Activated CD4-positive, alpha-beta T cell treated with anti-CD3 and anti-CD28 coated beads for 36 hours (primary cell): ENCODE results near the gene MAB21L4. TPM values are rescaled to one million over a fixed set of nuclear protein-coding genes. Genes with fewer than 3 reads are reported as not detected.

ENCODE experiments used
- ATAC-seq: fragments of 200-7000 bp; cut with Tn5 transposase; one replicate; pipeline ENCODE4 v1.10.0; 2021; ENCODE audit warnings: mild to moderate bottlenecking, moderate library complexity
- CTCF ChIA-PET: fragments of 350-600 bp; sonication (Branson Sonifier 250); formaldehyde crosslinking; loops from one replicate; lab custom pipeline; 2021; ENCODE audit warnings: antibody characterized with exemption; lab: Charles Lee
- POLR2A ChIA-PET: fragments of 350-600 bp; sonication (Branson Sonifier 250); formaldehyde crosslinking; loops from one replicate; lab custom pipeline; 2021; ENCODE audit warnings: antibody characterized with exemption, inconsistent platforms; lab: Charles Lee
- DNase-seq: peaks from one replicate; pipeline ENCODE4 v3.0.0-alpha.2; 2020
- H3K27ac Mint-ChIP-seq: one replicate; pipeline ENCODE4 v1.8.0; 2021; ENCODE audit warnings: mixed read lengths
- H3K27me3 Mint-ChIP-seq: one replicate; pipeline ENCODE4 v1.8.0; 2021; ENCODE audit warnings: mixed read lengths
- H3K36me3 Mint-ChIP-seq: one replicate; pipeline ENCODE4 v1.8.0; 2021; ENCODE audit warnings: low read depth, mixed read lengths
- H3K4me1 Mint-ChIP-seq: one replicate; pipeline ENCODE4 v1.8.0; 2021; ENCODE audit warnings: mixed read lengths
- H3K4me3 Mint-ChIP-seq: one replicate; pipeline ENCODE4 v1.8.0; 2021; ENCODE audit warnings: mild to moderate bottlenecking, moderate library complexity, mixed read lengths
- H3K9me3 Mint-ChIP-seq: one replicate; pipeline ENCODE4 v1.8.0; 2021; ENCODE audit warnings: low read depth, mixed read lengths
- intact Hi-C, 2 experiments: fragments of 100-400 bp; cut with DNase I in 1 of 2; cut with micrococcal nuclease in 1 of 2; formaldehyde crosslinking; loops; one replicate each; pipeline versions ENCODE4 v1.14.2 to v1.15.1; 2022 to 2024; cut with DNase I, micrococcal nuclease
- total RNA-seq, 2 experiments: library from RNA; stranded (reverse); gene quantifications; one replicate each; pipeline ENCODE4 v1.2.3, GENCODE V29; 2021

MAB21L4 gene
- total RNA-seq, 2 experiments from 2014 or later: not detected

- DNase-seq (no peak), ATAC-seq (no peak)
- H3K4me3 Mint-ChIP-seq: no peak overlapping the region
- ChIA-PET POLR2A (no interaction called here), CTCF (interaction anchor here (0.6 to 1.2 kb wide), 7 partner anchors 13 to 1165 kb away, joined by 3 to 4 read pairs (median 3); no protein-coding TSS in a partner anchor)
- H3K4me1 Mint-ChIP-seq: no peaks in the 10 kb centered on the region
- H3K27me3 Mint-ChIP-seq: peaks cover 14% of the 10 kb centered on the region
- intact Hi-C loops: loop anchor here in 1 of 2 experiments (5.0 kb wide), 1 partner anchor 302 kb away; no protein-coding TSS in a partner anchor
- H3K27ac Mint-ChIP-seq: no peak overlapping the region
- no peaks in the 10 kb centered on the region for H3K36me3 Mint-ChIP-seq
- H3K9me3 Mint-ChIP-seq: no peaks in the 10 kb centered on the region
These were observed 18.9 kb upstream of the MAB21L4 start for GRCh38 chr2:240914645-240915525.

GRCh38 chr2:240913810-240914644 is 18.1 kb upstream of the MAB21L4 start:
- Mint-ChIP-seq H3K4me1 (no peaks in the 10 kb centered on the region), H3K9me3 (no peaks in the 10 kb centered on the region), H3K36me3 (no peaks in the 10 kb centered on the region), H3K27me3 (peaks cover 14% of the 10 kb centered on the region), H3K27ac (no peak overlapping the region), H3K4me3 (no peak overlapping the region)
- POLR2A ChIA-PET: no interaction called here
- ATAC-seq: peak; percentile 68
- intact Hi-C loops: loop anchor here in 1 of 2 experiments (5.0 kb wide), 1 partner anchor 303 kb away; no protein-coding TSS in a partner anchor
- DNase-seq: peak; percentile 83
- CTCF ChIA-PET: interaction anchor here (0.6 to 1.4 kb wide), 8 partner anchors 12 to 710 kb away, joined by 3 to 4 read pairs (median 3); no protein-coding TSS in a partner anchor

- ChIA-PET POLR2A (no interaction called here), CTCF (interaction anchor here (0.6 to 1.4 kb wide), 3 partner anchors 52 to 656 kb away, joined by 3 read pairs; no protein-coding TSS in a partner anchor)
- ATAC-seq (no peak), DNase-seq (no peak)
- H3K36me3 Mint-ChIP-seq: no peaks in the 10 kb centered on the region
- H3K27me3 Mint-ChIP-seq: peaks cover 14% of the 10 kb centered on the region
- no peak overlapping the region for H3K4me3 Mint-ChIP-seq
- no peaks in the 10 kb centered on the region for H3K9me3 Mint-ChIP-seq
- H3K4me1 Mint-ChIP-seq: no peaks in the 10 kb centered on the region
- intact Hi-C loops: loop anchor here in 1 of 2 experiments (5.0 kb wide), 1 partner anchor 304 kb away; no protein-coding TSS in a partner anchor
- H3K27ac Mint-ChIP-seq: no peak overlapping the region
These were observed 17.2 kb upstream of the MAB21L4 start for GRCh38 chr2:240912878-240913809.

- ATAC-seq (no peak), DNase-seq (no peak)
- Mint-ChIP-seq H3K27me3 (peaks cover 10% of the 10 kb centered on the region), H3K4me3 (no peak overlapping the region), H3K36me3 (no peaks in the 10 kb centered on the region), H3K4me1 (no peaks in the 10 kb centered on the region), H3K27ac (no peak overlapping the region), H3K9me3 (no peaks in the 10 kb centered on the region)
- ChIA-PET CTCF (interaction anchor here (0.6 kb wide), 1 partner anchor 145 kb away, joined by 5 read pairs; no protein-coding TSS in a partner anchor), POLR2A (no interaction called here)
- intact Hi-C loops: loop anchor here in 1 of 2 experiments (5.0 kb wide), 1 partner anchor 306 kb away; no protein-coding TSS in a partner anchor
These were observed 15.8 kb upstream of the MAB21L4 start for GRCh38 chr2:240911641-240912265.

GRCh38 chr2:240909216-240909974 is 13.4 kb upstream of the MAB21L4 start:
- POLR2A ChIA-PET: no interaction called here
- DNase-seq: no peak

GRCh38 chr2:240906911-240907590 is 11.1 kb upstream of the MAB21L4 start:
- no peak for DNase-seq
- Mint-ChIP-seq H3K4me3 (no peak overlapping the region), H3K27ac (no peak overlapping the region), H3K4me1 (no peaks in the 10 kb centered on the region), H3K27me3 (peaks cover 3% of the 10 kb centered on the region), H3K36me3 (no peaks in the 10 kb centered on the region), H3K9me3 (no peaks in the 10 kb centered on the region)
- no peak for ATAC-seq
- ChIA-PET POLR2A (no interaction called here), CTCF (no interaction called here)
- intact Hi-C loops: no loop called here

More at GRCh38 chr2:240909216-240909974, 13.4 kb upstream of the MAB21L4 start:
- Mint-ChIP-seq H3K9me3 (no peaks in the 10 kb centered on the region), H3K36me3 (no peaks in the 10 kb centered on the region), H3K27ac (no peak overlapping the region), H3K4me3 (no peak overlapping the region), H3K27me3 (peaks cover 6% of the 10 kb centered on the region), H3K4me1 (no peaks in the 10 kb centered on the region)
- no peak for ATAC-seq
- intact Hi-C loops: no loop called here
- CTCF ChIA-PET: interaction anchor here (0.5 to 0.6 kb wide), 2 partner anchors 160 to 171 kb away, joined by 3 read pairs; no protein-coding TSS in a partner anchor

- ATAC-seq (no peak), DNase-seq (no peak)
- ChIA-PET CTCF (interaction anchor here (0.6 kb wide), 1 partner anchor 74 kb away, joined by 3 read pairs; no protein-coding TSS in a partner anchor), POLR2A (no interaction called here)
- Mint-ChIP-seq H3K27me3 (no peaks in the 10 kb centered on the region), H3K36me3 (no peaks in the 10 kb centered on the region), H3K27ac (no peak within 1 kb of the TSS), H3K4me3 (no peak within 1 kb of the TSS), H3K4me1 (no peaks in the 10 kb centered on the region), H3K9me3 (no peaks in the 10 kb centered on the region)
- intact Hi-C loops: no loop called here
These were observed 10.4 kb upstream of the MAB21L4 start, which contains the start of gene CROCC2 for GRCh38 chr2:240906141-240906910. CROCC2 (plus strand) TSS chr2:240906336; CDS start chr2:240906514, 178 bp downstream.

GRCh38 chr2:240905176-240905781 is 9.3 kb upstream of the MAB21L4 start:
- Mint-ChIP-seq H3K27me3 (no peaks in the 10 kb centered on the region), H3K4me1 (no peaks in the 10 kb centered on the region), H3K36me3 (no peaks in the 10 kb centered on the region), H3K27ac (no peak overlapping the region), H3K9me3 (no peaks in the 10 kb centered on the region), H3K4me3 (no peak overlapping the region)
- DNase-seq (no peak), ATAC-seq (no peak)
- POLR2A ChIA-PET: no interaction called here
- intact Hi-C loops: no loop called here
- CTCF ChIA-PET: no interaction called here
